ENCODE measurements around the gene CEMIP2.

GRCh38 chr9:71725590-71726338, 42.5 kb downstream of the CEMIP2 start:
- TF ChIP-seq, protein P1, sequence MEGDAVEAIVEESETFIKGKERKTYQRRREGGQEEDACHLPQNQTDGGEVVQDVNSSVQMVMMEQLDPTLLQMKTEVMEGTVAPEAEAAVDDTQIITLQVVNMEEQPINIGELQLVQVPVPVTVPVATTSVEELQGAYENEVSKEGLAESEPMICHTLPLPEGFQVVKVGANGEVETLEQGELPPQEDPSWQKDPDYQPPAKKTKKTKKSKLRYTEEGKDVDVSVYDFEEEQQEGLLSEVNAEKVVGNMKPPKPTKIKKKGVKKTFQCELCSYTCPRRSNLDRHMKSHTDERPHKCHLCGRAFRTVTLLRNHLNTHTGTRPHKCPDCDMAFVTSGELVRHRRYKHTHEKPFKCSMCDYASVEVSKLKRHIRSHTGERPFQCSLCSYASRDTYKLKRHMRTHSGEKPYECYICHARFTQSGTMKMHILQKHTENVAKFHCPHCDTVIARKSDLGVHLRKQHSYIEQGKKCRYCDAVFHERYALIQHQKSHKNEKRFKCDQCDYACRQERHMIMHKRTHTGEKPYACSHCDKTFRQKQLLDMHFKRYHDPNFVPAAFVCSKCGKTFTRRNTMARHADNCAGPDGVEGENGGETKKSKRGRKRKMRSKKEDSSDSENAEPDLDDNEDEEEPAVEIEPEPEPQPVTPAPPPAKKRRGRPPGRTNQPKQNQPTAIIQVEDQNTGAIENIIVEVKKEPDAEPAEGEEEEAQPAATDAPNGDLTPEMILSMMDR (conservative IDR thresholded peaks at IDR 0.05 in 1 of 2, IDR thresholded peaks at IDR 0.05 in 1 of 2; ENCODE audit: low read depth in 1 of 2, low read length in 2 of 2), result no peak
- TF ChIP-seq EZH2 (IDR thresholded peaks at IDR 0.05; ENCODE audit: low read length, missing control alignments), result no peak

Data from fibroblast of lung (primary cell).